ENCODE data around the gene BMP8B. TPM values are rescaled to one million over a fixed set of nuclear protein-coding genes. Genes with fewer than 3 reads are reported as not detected.

BMP8B gene
- total RNA-seq, 1 experiment from 2014 or later = 0.42 TPM

GRCh38 chr1:39733161-39733560 lies 55.5 kb downstream of the BMP8B start:
- Mint-ChIP-seq H3K4me1 (peaks cover 2% of the 10 kb centered on the region in 2 experiments; a peak in 2 of 4 replicates), H3K36me3 (ENCODE audit: insufficient read depth in 1 of 3, low read depth in 3 of 3) (no peaks in the 10 kb centered on the region), H3K9me3 (no peaks in the 10 kb centered on the region), H3K27me3 (ENCODE audit: low read depth) (peaks cover 100% of the 10 kb centered on the region), H3K4me3 (no peak overlapping the region), H3K27ac (no peak overlapping the region)
- H2AFZ ChIP-seq (ENCODE audit: low read length) = no peak overlapping the region
- H2BK20ac ChIP-seq (ENCODE audit: low read depth, low read length, poor library complexity, severe bottlenecking) = no peak overlapping the region
- DNase-seq = no peak
- H3K4me1 ChIP-seq (ENCODE audit: insufficient read depth, low read length) = no peaks in the 10 kb centered on the region
- H4K91ac ChIP-seq (ENCODE audit: insufficient read length, low read depth, low read length) = no peak overlapping the region
- H2BK120ac ChIP-seq (ENCODE audit: low read depth, low read length, poor library complexity, severe bottlenecking) = no peak overlapping the region
- H3K4ac ChIP-seq (ENCODE audit: low read depth, low read length) = no peak overlapping the region
- no peaks in the 10 kb centered on the region for H3K23me2 ChIP-seq (ENCODE audit: insufficient read length, low read depth, low read length, poor library complexity, severe bottlenecking)
- WGBS (ENCODE audit: extremely low coverage, insufficient read length, low lambda C conversion rate) = no CpG with 5 or more reads among the region's 7 CpGs
- no peak overlapping the region for H2BK12ac ChIP-seq (ENCODE audit: insufficient read length, low read depth, low read length)
- no peak overlapping the region for H2AK5ac ChIP-seq (ENCODE audit: insufficient read length, low read length)
- H3K27me3 ChIP-seq (ENCODE audit: insufficient read depth, low read length) = peaks cover 27% of the 10 kb centered on the region; the same call in 1 of the 2 replicates
- H3K23ac ChIP-seq (ENCODE audit: insufficient read length, low read depth, low read length) = no peak overlapping the region
- H2BK5ac ChIP-seq (ENCODE audit: insufficient read length, low read length) = no peak overlapping the region
- no peak overlapping the region for H3K27ac ChIP-seq (ENCODE audit: insufficient read length, low read depth, low read length)
- no peak overlapping the region for H2BK15ac ChIP-seq (ENCODE audit: low read depth, low read length)
- no peak overlapping the region for H3K4me2 ChIP-seq (ENCODE audit: insufficient read depth, insufficient read length, low read length)
- no peak overlapping the region for H4K8ac ChIP-seq (replicated peaks; ENCODE audit: insufficient read length, low read depth, low read length)
- no peak overlapping the region for H3T11ph ChIP-seq (ENCODE audit: low read length)
- H3K18ac ChIP-seq (ENCODE audit: insufficient read length, low read depth, low read length) = no peak overlapping the region
- H4K20me1 ChIP-seq (ENCODE audit: control insufficient read depth, insufficient read depth, insufficient read length) = no peaks in the 10 kb centered on the region
- H3K9me3 ChIP-seq (ENCODE audit: control insufficient read depth, low read depth, low read length) = no peaks in the 10 kb centered on the region
- H3K14ac ChIP-seq (ENCODE audit: insufficient read depth, low read length) = no peak overlapping the region
- H3K79me2 ChIP-seq (ENCODE audit: insufficient read depth, low read length) = no peaks in the 10 kb centered on the region
- TF ChIP-seq CTCF (conservative IDR thresholded peaks at IDR 0.05) = no peak
- no peaks in the 10 kb centered on the region for H3K79me1 ChIP-seq (ENCODE audit: insufficient read depth, low read depth, low read length, poor library complexity, severe bottlenecking)
- no peak overlapping the region for H3K9ac ChIP-seq (ENCODE audit: extremely low read depth, insufficient read length, low read length)
- no peak overlapping the region for H4K5ac ChIP-seq (ENCODE audit: insufficient read length, low read depth, low read length)
- no peak overlapping the region for H3K56ac ChIP-seq (ENCODE audit: insufficient read length, low read depth, low read length)

All from H9 (cell line).